Activated T-cell treated with anti-CD3 and anti-CD28 coated beads for 24 hours (primary cell): ENCODE results near the gene ZMYM4.

Source experiments
- DNase-seq: peaks from one replicate; pipeline ENCODE4 v3.0.0-alpha.2; 2020; ENCODE audit warnings: low read depth

The ZMYM4 gene

GRCh38 chr1:35406103-35406502 lies 137.6 kb downstream of the ZMYM4 start:
- DNase-seq: no peak

DNA sequence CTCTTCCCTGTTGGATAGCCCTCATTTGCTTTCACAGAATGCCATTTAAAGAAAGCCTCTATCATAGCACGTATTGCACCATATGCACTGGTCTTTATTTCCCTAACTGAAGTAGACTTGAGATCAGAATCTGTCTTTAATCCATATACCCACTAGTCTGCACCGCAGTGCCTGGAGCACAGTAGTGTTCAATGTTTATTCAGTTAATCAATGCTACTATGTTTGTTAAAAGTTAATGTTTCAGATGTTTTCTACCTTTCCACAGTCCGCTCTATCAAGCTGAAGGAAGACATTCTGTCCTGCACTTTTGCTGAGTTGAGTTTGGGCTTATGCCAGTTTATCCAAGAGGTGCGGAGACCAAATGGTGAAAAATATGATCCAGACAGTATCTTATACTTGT lies 139.2 kb downstream of the ZMYM4 start:
- no peak for DNase-seq

GRCh38 chr1:35408925-35409324 lies 140.4 kb downstream of the ZMYM4 start:
- no peak for DNase-seq

DNA sequence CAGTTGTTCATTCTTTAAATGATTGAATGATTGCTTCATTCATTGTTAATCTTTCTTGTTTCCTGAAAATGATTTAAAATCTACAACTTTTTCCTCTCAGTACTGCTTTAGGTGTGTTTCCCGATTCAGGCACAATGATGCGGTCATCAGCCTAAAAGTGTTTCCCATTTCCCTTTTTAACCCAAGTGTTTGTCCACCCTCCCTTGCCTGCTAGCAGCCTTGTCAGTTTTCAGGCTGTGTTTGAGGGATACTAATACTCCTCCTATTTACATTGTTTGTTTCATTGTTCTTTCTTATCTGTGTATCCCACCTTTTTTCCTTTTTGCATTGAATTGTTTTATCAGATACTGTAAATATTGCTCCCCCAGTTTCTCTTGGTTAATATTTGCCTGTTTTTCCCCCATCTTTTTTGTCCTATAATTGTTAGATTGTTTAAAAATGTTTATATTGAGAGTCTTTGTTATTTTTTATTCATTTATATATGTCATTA lies 157.6 kb downstream of the ZMYM4 start:
- DNase-seq: no peak

GRCh38 chr1:35428360-35428759 lies 159.9 kb downstream of the ZMYM4 start:
- DNase-seq: no peak

DNA sequence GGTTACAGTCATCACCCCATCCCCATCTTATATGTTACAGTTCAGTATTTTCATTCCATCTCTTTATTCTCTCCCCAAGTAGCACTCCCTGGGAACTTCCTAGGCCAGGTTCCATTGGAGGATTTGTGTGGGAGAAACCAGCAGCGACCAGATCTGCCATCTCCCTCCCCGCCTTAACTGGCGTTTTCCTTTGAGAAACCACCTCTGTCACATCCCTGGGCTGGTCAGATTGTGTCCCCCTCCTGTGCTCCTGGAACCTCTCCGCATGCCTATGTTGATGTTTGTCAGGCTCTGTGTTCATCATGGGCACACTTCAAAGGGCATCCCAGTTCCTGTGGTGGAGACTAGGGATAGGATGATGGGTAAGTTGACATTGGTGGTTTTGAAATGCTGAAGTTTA lies 162.3 kb downstream of the ZMYM4 start:
- DNase-seq: no peak

GRCh38 chr1:35431173-35431599 lies 162.7 kb downstream of the ZMYM4 start:
- no peak for DNase-seq

- DNase-seq: no peak
Observed at GRCh38 chr1:35432231-35432630, 163.7 kb downstream of the ZMYM4 start.

GRCh38 chr1:35433714-35434113 lies 165.2 kb downstream of the ZMYM4 start:
- no peak for DNase-seq

GRCh38 chr1:35434703-35435102 lies 166.2 kb downstream of the ZMYM4 start:
- no peak for DNase-seq

DNA sequence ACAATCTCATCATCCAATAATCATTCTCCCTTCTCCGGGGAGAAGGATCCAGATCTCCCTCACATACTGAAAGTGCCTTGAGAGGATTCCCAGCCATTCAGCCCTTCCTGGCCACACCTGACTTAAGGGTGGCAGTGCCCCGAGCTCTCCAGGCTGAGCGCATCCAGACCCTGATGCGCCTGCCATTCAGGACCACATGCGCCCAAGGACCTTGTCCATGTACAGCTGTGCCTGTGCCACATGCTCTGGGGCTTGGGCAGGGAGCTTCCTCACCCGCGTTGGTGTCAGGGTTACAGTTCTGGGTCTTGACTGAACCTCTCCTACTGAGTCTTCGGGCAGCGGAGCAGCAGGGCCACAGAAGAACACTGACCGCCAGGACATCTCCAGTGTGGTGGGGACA lies 167.6 kb downstream of the ZMYM4 start:
- no peak for DNase-seq

DNA sequence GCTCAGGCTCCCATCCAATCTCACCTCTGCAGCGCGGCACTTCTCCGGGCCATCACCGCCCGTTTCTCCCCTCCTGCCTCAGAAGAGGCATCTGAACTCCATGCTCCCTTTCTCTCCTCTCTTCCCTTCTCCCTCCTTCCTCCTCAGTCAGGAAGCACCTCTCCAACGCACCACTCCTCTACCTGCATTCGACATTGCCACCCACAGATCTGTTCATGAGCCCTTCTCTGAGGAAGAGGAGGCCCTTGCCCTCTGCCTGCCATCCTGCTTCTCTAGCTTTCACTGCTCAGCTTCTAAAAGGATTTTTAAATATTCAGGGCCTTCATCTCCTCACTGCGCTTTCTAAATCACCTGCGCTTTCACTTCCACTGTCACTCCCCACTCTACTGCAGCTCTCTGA lies 168.7 kb downstream of the ZMYM4 start:
- no peak for DNase-seq

- no peak for DNase-seq
Observed at GRCh38 chr1:35439626-35440025, 171.1 kb downstream of the ZMYM4 start.

DNA sequence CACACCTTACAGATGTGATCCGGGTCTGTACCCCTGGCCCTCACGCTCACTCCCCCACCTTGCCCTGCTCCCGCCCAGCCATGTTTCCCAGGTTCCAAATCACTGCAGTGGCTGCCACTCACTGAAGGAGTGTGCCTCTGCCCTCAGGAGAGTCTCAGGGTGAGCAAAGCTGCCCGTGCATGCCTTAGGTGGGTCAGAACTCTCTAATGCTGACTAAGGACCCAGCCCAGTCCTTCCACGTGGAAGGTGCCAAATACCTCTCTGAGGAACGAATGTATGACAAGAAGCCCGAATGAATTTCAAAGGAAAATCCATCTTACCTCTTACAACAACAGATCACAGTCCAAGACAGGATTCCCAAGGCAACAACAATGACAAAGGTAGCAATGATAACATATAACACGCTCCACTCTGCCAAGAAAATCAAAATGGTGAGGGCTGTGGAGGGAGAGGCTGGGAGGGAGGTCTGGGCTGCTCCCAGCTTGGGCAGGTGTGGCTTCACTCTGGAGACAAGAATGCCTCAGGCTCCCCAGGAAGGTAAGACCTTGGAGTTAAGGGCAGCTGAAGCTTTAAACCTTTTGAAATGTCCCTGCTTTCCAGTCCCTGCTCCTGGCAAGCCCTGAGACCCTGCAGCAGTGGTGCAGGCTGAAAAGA lies 173.5 kb downstream of the ZMYM4 start:
- DNase-seq: no peak

DNA sequence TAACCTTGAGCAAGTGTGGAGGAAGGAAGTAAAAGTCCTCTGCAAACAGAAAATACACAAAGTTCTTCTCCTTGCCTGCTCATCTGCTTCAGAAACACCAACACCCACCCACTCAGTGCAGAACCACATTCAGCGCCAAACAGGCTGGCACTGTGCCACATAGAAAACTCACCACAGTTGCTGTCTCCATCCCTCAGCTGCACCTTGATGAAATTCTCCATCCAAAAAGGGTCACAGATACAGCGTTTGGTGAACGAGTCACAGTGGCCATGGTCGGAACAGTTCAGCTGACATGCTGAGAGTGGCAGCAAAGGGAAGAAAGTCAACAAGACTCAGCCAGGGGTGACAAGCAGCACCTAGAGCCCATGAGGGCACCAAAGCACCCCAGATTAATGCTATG lies 174.2 kb downstream of the ZMYM4 start:
- DNase-seq: peak; percentile 26

GRCh38 chr1:35443768-35444518 lies 175.4 kb downstream of the ZMYM4 start:
- DNase-seq: no peak

DNA sequence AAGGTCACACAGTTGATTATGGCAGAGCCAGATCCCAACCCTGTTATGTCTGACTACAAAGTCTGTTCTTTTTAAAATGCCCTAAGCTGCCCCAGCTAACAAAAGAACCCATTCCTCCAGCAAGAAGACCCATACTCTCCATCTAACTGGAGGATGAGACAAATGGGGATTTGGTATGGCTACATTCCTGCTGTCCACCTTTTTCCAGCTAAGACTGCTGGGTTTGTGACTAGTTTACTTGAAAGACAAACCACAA lies 175.9 kb downstream of the ZMYM4 start:
- no peak for DNase-seq

- DNase-seq: no peak
Observed at GRCh38 chr1:35447278-35447677, 178.8 kb downstream of the ZMYM4 start.

GRCh38 chr1:35448344-35448801 lies 179.9 kb downstream of the ZMYM4 start:
- DNase-seq: no peak

DNA sequence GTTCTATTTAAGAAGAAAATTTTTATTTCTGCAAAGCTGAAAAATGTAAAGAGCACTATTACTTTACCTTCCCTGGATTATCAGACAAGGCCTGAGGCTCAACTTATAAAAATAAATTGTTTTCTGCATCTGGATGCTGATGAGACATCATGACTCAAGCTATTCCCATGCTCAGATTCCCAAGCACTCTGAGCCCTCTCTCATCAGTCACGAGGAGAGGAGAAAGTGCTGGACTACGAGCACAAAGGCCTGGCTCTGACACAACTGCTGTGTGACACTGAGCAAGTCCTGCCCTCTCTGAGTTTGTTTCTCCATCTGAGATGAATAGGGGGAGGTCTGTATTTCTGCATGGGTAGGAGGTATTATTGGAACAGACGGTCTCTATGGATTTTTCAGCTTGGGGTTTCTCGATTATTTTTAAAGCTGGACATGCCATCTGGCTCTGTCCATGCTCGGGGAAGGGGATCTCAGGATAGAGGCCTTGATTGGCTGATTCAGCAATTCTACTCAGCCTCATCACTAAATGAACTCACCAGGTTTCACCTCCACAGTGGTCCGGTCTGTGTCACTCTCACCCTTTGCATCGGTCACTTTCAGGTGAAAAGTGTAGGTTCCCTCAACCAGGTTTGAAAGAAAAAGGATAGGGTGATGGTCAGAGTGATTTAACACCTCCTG lies 181.0 kb downstream of the ZMYM4 start:
- DNase-seq: no peak

GRCh38 chr1:35451125-35451528 lies 182.6 kb downstream of the ZMYM4 start:
- peak; percentile 74 for DNase-seq

DNA sequence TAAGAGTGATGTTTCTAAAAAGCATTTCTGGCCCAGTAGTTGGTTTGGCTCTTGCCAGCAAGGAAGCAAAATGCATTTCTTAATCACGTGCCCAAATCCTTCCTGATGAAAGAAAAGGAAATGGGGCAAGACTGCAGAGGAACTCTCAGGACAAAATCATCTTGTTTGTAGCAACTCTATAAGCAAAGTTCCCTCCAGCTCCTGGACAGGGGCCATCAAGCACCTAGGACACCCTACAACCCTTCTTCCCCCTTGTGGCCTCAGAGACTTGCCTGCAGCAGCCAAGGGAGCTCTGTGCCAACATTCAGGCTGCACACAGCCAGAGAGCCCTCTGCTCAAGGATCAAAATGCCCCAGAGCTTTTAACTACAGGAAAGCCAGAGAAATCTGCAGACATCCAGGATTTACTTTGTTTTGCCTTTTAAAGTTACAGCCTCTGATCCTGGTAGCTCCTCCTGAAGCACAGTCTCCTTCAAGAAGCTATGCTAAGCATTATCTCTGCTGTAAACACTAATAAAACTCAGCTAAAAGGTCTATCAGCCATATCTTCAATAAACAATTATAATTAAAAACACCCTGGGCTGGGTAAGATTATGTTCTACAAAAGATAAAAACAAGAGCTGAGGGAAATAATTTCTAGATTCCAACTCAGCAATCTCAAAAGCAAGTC lies 183.7 kb downstream of the ZMYM4 start:
- DNase-seq: no peak

GRCh38 chr1:35453031-35453430 lies 184.5 kb downstream of the ZMYM4 start:
- DNase-seq: no peak
